GM10266 (cell line): ENCODE measurements around the gene C19orf12.

Experiments
- DNase-seq: peaks from one replicate; pipeline ENCODE4 v3.0.0; 2012; ENCODE audit errors: extremely low spot score
- TF ChIP-seq, protein P1 (sequence below): IDR thresholded peaks from 2 replicates; pipeline ENCODE4 v1.5.1; 2012; ENCODE audit warnings: mild to moderate bottlenecking, low read depth; ENCODE audit not compliant: control insufficient read depth, insufficient read depth; ENCODE audit errors: missing control alignments

The C19orf12 gene

DNA sequence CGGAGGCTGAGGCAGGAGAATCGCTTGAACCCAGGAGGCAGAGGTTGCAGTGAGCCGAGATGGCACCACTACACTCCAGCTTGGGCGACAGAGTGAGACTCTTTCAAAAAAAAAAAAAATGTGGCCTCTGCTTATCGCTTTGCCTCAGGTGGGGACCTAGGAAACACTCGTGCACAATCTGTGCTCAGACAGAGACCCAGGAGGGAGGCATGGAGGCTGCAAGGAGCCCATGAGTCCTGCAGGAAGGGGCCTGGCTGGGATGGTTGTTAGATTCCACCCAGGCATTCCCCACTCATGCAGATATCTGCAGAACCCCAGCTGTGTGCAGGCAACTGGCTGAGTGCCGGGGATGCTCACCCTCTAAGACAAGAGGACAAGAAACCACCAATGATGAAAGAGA is 43.8 kb upstream of the C19orf12 start:
- DNase-seq = no peak
- TF ChIP-seq, protein P1, sequence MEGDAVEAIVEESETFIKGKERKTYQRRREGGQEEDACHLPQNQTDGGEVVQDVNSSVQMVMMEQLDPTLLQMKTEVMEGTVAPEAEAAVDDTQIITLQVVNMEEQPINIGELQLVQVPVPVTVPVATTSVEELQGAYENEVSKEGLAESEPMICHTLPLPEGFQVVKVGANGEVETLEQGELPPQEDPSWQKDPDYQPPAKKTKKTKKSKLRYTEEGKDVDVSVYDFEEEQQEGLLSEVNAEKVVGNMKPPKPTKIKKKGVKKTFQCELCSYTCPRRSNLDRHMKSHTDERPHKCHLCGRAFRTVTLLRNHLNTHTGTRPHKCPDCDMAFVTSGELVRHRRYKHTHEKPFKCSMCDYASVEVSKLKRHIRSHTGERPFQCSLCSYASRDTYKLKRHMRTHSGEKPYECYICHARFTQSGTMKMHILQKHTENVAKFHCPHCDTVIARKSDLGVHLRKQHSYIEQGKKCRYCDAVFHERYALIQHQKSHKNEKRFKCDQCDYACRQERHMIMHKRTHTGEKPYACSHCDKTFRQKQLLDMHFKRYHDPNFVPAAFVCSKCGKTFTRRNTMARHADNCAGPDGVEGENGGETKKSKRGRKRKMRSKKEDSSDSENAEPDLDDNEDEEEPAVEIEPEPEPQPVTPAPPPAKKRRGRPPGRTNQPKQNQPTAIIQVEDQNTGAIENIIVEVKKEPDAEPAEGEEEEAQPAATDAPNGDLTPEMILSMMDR = no peak

DNA sequence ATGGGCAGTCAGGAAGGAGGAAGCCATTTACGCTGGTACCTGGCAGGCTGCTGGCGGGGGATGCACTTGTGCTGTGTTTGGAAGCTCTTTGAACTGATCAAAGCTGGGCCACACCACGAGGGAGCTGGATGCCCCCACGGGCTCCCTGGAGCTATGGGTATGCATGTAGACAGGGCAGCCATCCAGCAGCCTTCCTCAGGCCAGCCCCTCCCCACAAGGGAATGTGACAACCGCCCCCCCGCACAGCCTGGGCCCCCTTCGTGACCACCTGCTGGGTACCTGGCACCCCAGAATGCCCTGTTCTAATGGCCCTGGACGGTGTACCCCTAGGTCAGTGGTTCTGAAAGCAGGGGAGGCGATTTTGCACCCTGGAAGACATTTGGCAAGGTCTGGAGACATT is 42.5 kb upstream of the C19orf12 start:
- DNase-seq = no peak
- TF ChIP-seq, protein P1 = no peak

DNA sequence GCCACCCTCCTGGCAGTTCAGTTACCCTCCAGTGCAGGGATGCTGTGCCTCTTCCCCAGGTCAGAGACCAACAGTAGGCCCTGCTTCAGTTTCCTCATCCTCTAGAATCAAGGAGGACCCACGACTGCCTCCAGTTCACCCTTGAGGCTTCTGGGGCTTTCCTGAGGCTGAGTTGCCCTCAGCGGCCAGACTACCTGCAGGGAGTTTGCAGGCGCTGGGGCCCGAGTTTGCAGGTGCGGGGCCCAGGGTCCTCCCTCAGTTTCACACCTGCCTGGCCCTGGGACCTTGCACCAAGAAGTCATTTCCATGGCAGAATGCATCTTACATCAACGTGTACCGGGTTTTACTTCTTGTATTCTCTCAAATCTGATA is 38.9 kb upstream of the C19orf12 start:
- TF ChIP-seq, protein P1 = no peak

DNA sequence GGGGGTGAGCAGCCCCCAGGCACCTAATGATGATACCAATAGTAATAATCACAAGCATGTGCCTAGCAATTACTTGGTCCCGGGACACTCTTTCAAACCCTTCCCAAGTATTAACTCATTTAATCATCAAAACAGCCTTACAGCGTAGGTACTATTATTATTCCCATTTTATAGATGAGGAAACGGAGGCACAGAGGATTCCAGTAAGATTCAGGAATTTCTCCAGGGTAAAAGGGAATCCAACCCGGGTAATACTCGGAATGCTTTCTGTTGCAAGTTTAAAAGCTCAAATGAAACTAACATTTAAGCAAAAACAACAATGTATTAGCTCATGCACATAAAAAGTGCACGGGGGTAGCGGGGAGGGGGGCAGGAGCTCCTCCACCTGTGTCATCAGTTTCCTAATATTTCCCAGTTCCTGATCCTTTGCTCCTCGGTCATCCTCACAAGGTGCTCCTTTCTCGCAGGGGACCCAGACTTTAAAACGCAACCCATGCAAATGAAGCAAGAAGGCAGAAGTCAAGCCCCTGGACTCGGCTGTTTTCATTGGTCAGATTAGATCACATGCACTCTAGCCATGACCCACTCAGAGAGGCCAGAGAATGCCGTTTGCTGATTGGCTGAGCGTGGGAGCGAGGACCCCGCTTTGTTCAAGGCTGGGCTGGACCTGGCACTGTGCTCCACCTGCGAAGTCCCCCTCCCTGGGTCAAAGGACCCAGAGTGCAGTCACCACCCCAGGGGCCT is 38.3 kb upstream of the C19orf12 start:
- no peak for DNase-seq

More for the DNA sequence above, 38.9 kb upstream of the C19orf12 start:
- no peak for DNase-seq

DNA sequence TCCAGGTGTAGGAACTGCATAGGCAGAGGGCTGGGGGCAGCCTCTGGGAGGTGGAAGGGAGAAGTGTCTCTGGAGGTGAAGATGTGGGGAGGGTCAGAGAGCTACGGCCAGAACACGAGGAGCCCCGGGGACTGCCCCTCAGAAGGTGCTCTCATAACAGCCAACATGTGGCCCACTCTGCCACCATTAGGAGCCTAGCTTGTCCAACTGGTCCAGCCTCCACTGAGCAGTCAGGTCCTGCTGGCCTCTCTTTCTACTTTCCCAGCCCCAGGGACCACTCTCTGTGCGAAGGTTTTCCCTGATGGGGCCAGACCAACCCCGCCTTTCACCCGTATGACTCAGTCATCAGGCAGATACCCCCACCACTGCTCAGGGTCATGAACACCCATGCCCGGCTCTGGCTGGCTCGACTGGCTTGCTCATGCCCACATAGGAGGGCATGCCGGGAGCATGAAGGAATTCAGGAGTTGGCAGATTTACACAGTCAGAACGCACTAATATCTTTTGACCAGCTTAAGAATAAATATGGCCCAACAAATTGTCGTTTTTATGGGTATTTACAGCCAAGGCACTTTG is 37.5 kb upstream of the C19orf12 start:
- no peak for DNase-seq
- TF ChIP-seq, protein P1 = no peak

More for the DNA sequence above, 38.3 kb upstream of the C19orf12 start:
- TF ChIP-seq, protein P1 = no peak

DNA sequence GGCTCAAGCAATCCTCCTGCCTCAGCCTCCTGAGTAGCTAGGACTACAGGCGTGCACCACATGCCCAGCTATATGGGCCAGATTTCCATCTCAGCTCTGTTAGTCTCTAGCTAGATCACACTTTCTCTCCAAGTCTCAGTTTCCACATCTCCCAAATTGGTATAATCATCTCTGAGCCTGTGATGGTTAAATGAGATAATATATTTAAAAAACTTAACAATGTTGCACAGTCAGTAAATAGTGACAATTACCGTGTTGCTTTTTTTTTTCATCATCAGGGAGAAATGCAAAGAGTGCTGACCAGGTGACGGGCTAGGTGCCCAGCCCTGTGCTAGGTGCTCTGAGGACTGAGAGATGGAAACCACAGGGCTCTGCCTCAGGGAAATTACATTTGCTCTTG is 36.9 kb upstream of the C19orf12 start:
- TF ChIP-seq, protein P1 = no peak
- DNase-seq = no peak

DNA sequence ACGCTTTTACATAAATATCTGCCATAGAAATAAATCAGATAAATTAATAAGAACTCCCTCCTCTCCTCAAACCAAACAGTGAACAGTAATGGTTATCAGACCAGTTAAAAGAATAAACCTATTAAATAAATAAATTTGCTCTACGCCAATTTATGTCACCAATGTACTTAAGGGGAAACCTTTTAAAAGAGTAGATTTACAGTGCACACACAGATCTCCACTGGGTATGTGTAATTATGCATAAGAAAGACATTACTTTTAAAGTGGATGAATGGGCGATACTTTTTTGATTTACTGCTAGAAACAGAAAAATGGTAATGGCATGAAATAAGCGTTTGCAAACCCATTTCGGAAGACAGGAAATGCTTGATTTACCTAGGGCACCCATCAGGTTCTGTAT is 34.9 kb upstream of the C19orf12 start:
- no peak for DNase-seq
- TF ChIP-seq, protein P1 = no peak
